Stimulated activated CD8-positive, alpha-beta memory T cell treated with anti-CD3 and anti-CD28 coated beads, Interleukin-7, amount 100 ng/mL, for 48 hours (primary cell): ENCODE measurements around the gene AUH.
"Not testable (repeated sequence)": the region's sequence is repeated elsewhere in the genome, so short reads cannot be mapped to it uniquely, and the experiment has no call there.

Experiments
- DNase-seq, 2 donors: peaks; one replicate each; pipeline ENCODE4 v3.0.0-alpha.2; 2020; ENCODE audit warnings: low read depth in 1 of 2; ENCODE audit errors: extremely low read depth in 1 of 2

Gene AUH, protein sequence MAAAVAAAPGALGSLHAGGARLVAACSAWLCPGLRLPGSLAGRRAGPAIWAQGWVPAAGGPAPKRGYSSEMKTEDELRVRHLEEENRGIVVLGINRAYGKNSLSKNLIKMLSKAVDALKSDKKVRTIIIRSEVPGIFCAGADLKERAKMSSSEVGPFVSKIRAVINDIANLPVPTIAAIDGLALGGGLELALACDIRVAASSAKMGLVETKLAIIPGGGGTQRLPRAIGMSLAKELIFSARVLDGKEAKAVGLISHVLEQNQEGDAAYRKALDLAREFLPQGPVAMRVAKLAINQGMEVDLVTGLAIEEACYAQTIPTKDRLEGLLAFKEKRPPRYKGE

DNA sequence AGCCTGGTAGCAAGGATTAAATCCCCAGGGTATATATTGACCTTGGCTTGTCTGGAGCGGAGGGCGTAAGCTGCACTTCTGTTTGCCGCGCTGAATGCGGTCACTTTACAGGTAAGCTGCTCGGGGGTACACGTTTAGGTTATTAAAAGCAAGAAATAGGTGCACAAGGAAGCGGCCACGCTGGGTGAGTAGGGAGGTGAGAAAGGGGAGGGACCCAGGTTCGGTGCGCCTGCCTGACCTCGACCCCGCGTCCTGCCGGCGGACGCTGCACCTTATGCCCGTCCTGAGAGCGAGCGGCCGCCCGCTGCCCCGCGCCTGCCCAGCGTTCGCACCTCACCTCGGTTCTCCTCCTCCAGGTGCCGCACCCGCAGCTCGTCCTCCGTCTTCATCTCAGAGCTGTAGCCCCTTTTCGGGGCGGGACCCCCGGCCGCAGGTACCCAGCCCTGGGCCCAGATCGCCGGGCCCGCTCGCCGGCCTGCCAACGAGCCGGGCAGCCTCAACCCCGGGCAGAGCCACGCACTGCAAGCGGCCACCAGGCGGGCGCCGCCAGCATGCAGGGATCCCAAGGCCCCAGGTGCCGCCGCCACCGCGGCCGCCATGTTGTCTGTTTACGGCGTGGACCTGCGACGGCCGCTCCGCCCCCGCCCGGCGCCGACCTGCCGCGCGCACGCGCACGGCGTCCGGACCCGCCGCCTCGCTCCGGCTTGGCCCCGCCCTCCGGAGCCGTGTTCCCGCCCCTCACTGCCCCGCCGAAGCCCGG, at the start of gene AUH:
Gene AUH, minus strand, starts transcription at position 628 of the 760 bp plus-strand sequence. Its CDS starts 29 bp downstream, at position 599.
- peak; percentile 72 to 79 for DNase-seq

DNA sequence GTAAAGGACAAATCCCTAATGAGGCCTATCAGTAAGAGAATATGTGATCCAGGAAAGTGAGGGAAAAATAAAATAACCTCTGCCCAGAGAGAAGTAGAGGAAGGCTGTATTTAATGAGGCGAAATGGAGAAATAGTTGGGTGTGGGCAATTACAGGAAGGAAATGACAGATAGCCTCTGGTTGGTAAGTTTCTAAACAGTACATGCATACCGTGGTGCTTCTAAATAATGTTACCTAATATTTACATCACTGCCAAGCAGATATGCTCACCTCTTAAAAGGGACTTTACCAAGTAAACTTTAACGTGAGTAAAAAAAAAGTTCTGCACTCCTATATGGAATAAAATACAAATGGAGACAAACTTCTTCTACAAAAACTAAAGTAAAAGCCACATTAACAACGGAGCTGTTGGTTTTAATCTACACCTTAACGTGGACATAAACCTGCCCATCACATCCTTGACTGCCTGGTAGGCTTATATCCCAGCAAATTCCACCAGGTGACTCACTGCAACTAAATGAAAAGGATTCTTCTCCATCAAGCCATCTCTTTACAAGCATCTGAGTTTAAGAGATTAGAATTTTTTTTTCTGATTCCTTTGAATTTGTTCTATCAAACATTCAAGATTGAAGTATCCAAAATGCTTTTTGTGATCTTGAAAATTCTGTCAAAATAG, 49.5 kb upstream of the AUH start:
- DNase-seq: no peak

DNA sequence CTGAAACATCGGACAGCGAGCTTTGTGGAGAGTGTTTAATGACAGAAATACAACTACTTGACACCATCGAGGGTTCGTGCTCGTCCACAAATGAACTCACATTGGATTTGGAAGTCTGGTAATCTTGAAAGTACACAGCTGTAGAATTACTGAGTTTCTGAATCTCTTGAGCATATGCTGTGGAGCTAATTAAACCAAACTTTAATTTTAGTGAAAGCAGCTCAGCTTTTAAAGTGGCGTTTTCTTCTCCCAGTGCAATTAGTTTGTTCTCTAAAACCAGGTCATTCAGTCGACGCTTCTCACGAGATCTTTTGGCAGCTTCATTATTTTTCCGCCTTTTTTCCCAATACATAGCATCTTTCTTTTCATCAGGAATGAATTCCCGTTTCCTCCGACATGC, 48.4 kb upstream of the AUH start:
- no peak for DNase-seq

DNA sequence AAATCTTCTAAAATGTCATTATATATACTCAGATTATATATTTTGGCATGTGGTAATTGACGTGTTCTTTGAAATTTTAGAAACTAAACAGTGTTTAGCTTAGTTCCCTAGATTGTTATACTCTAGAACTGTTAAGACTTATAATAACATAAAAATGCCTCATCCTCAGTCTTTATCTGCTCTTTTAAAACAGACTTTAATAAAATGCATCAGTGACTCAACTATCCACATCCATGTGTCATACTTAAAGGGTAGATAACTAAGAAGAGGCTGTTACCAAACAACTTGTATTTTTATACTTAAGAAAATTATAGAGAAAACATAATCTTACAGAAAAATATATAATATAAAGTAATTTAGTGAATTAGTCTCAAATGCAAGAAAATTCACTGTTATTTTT, 46.8 kb upstream of the AUH start:
- DNase-seq: no peak

DNA sequence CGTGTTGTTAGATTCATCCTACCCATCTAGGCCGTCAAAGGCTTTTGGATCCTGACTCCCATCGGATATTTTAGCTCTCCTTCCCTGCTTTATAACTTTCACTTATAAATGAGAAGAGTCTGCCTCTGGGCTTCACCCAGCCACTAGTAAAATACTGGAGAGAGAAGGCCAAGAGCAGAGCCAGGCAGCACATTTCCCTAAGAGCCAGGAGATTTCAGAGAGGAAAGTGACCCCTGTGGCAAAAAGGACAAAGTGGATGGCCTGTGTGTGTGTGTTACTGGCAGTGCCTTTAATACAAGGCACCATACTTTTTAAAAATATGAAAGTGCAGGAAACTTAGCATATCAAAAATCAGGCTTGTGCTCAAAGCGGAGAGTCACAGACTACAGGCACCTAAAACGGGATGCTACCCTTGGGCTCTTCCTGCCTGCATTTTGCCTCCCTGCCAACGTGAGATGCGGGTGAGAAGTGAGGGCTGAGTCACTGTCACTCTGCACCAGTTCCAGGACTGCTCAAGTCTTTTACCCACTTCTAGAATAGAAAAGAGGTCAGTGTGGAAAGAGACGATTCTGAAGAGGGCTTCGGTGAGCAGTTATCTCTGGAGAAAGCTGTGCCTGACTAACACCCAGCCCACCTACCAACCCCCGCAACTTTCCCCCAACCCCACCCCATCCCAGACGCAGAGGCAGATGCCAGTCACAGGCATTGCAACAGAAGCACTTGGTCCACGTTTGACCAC, 46.0 kb upstream of the AUH start:
- DNase-seq: no peak

DNA sequence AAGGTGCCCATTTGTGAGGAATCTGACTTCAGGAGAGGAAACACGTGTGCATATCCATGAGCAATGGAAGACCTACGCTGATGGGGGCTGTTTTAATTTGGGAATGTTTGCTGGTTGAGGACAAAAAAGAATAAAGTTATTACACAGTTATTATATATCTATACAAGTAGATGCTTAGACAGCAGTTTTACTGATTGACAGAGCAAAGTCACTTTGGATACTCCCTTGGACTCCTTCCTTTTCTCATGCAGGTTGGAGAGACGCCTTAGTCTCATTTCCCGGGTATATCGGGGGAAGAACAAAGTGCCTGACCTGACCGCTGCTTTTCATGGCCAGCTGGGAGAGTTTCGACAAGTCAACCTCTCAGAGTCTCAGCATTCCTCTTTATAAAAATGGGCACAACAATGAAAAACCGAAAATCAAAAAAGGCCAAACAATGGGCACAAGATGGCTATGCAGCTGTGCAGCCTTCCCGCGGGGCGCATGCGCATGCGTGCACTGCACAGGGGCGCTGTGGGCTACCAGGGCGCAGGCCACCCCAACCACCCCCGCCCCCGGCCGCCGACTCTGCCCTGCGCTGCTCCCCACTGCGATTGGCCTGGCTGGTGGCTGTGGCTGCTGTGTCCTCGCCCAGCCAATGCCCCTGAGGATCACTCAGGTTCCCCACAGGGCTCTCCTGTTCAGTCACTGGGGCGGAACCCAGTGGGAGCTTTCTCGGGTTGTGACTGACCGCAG, 43.8 kb upstream of the AUH start:
- no peak for DNase-seq

DNA sequence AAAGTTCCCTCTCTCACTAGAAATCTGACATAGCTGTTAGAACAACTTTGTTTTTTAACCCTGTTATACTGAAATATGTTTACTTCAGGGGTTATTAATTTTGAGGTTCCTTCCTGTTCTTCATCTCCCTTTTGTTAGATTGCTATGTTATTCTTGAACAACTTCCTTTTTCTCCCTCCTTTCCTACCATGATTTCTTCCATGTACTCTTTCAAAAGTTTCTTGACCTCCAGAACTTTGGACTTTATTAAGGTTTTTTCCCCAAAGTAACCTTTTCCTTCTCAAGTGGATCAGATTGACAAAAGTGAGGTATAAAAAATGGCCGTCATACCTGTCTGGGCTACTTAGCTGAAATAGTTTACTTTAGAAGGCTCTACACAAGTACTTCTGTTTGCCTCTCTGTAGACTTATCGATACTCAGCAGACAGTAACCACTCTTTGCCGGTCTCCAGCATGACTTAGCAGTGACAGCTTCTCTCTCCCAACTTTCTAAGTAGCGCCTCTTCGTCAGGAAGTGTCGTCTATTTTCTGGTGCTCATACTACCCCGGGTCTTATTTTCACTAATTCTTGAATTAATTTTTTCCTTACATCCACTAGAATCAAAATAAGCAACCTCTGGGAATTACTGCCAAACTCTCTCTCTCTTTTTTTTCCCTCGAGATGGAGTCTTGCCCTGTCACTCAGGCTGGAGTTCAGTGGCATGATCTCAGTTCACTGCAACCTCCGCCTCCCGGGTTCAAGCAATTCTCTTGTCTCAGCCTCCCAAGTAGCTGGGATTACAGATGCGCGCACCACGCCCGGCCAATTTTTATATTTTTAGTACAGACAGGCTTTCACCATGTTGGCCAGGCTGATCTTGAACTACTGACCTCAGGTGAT, 42.2 kb upstream of the AUH start:
- no peak for DNase-seq

DNA sequence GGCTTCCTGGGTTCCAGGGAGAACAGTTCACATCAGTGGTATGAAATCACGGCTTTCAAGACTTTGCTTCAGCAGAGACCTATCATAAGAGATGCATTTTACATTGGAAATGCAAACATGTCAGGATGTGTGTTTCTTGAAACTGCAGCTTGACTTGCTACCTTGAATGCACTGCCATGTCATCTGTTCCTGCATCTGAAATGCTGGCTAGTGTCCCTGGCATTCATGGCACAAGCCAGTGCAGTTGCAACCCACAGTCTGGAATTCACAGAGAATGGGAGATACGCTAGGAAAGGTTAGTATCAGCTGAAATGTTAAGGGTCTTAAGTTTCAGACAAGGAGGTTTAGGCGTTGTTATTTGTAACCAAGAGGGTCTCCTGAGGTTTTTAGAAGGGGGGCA, 37.2 kb upstream of the AUH start:
- no peak for DNase-seq

DNA sequence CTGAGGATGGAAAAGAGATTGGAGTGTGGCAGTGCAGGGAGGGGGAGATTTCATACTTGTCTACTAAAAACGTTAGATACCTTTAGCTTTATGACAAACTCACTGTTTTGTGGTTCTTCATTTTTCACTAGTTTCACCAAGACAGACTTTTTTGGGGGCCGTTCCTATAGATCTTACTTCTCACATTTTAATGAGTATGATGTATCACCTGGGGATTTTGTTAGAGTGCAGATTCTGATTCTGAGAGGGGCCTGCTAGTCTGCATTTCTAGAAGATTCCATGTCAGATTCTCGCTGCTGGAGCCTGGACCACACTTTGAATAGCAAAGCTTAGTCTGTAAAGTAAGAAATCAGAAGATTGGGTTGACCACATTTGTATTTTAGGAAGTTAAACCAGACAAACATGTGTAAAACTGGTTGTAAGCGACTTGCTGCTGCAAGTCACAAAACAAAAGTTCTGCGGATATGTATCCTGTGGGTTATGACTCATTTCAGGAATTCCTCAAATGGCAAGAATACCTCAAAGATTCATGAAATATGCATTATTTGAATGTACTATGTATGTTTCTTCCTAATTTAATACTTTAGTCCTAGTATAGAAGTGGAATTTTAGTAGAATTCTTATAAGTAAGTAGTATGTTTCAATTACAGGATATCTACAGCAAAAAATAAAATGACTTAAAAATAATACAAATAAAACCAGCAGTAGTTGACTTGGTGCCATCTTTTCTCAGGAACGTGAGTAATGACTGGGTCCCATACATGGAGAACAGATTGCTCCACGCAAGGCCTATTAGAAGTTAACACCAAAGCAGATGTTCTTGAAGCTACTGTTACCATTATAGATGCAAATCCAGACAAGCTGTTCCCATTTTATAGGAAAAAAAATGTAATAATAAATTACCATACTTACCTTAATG, 34.1 kb upstream of the AUH start:
- DNase-seq: no peak

DNA sequence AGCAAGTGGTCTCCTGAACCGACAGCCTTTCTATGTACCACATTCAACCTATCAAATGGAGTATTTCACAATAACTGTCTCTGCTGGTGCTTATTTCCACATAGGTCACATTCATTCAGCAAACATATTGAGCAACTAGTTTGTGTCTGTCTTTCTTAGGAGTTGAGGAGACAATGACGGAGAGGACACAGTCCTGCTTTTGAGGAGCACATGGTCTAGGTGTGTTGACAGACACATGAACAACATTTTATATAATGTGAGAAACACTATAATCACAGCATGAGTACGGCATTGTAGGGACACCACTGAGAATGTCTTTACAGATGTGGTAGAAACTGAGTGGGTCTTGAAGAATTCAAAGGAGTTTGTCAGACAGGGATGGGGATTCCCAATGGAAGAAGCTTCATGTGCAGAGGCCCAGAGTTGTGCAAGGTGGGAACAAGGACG, 33.4 kb upstream of the AUH start:
- no peak for DNase-seq

DNA sequence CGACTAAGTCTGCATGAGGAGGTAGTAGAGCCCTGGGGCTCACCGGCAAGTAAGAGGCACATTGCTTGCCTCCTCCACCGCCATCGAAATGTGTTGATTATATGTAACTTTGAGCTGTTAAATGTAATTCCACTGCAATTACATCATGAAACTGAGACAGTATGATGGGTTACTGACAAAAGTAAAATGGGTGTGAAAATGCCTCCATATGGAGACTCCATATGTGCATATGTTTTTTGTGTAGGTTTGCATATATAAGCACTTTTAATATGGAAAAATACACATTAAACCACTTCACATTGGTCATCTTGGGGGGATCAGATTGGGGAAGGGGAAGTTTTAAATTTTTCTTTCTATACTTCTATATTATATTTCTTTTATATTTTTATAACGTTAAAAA, 32.1 kb upstream of the AUH start:
- DNase-seq: no peak

DNA sequence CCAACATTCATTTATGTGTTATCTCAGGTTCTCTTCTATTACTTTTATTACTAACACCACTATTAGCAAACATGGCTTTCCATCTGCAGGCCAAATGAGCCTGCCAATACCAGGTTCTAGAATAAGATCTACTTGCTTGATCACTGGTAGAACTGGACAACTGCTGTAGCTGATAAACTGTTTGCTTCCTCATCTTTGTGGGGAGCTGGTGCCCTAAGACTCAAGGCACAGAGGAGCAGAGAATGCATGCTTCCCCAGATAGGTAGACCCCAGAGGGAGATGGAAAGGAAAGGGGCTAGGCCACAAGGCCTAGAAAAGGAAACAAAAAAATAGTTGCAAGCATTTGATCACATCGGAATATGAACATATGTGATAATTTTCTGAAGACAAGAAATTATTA, 30.7 kb upstream of the AUH start:
- DNase-seq: no peak

DNA sequence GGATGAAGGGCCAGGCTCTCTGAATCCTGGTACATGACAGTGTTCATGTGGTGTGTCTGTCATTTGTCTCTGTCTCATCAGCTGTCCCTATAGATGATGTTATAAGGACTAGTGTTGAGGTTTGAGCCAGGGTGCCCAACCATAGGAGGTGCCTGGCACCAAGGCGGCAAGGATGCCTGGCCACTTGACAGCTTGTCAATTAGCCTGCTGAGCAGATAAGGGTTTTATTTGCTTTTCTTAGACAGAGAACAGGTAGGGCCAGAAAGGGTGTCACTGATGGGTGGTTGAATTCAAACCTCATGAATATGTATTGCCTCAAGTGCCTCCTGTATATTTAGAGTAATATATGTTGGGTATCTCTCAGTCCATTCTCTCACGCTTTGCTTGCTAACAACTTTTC, 30.1 kb upstream of the AUH start:
- DNase-seq: no peak

DNA sequence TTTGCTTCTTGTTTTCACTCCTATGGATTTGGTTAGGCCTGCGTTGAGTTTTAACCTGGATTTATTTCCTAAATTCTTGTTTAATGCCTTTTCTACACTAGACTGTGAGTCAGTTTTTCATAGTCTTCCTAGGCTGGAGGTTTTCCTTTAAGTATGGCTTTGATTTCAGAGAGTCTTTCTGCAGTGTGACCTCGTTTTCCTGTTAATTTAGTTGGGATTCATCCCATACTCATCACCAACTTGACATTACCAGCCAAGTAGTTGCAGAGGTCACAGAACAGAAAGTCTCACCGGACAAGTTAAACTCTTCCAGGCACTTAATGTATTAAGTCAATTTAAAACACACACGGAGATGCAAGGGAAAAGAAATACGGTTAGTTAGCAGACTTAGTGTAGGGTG, 29.7 kb upstream of the AUH start:
- DNase-seq: no peak

DNA sequence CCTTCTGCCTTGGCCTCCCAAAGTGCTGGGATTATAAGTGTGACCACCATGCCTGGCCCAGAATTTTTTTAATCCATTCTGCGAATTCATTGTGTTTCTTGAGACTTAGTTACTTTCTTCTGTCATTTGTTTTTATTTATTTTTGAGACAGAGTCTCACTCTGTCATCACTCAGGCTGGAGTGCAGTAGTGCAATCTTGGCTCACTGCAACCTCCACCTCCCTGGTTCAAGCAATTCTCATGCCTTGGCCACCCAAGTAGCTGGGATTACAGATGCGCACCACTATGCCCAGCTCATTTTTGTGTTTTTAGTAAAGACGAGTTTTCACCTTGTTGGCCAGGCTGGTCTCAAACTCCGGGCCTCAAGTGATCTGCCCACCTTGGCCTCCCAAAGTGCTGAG, 28.0 kb upstream of the AUH start:
- DNase-seq: not testable (repeated sequence)

DNA sequence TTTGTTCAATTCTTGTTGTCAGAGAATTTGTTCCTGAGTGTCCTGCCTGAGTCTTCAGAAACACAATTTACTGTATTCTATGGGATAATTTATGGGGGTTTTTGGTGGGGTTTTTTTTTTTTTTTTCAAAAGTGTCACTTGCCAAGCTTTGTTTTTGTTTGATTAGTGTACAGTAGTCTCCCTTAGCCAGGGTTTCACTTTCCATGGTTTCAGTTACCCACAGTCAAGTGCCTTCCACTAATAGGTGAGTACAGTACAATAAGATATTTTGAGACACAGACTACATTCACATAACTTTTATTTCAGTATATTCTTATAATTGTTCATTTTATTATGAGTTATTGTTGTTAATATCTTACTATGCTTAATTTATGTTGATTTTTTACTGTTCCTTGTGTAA, 25.0 kb upstream of the AUH start:
- DNase-seq: no peak

DNA sequence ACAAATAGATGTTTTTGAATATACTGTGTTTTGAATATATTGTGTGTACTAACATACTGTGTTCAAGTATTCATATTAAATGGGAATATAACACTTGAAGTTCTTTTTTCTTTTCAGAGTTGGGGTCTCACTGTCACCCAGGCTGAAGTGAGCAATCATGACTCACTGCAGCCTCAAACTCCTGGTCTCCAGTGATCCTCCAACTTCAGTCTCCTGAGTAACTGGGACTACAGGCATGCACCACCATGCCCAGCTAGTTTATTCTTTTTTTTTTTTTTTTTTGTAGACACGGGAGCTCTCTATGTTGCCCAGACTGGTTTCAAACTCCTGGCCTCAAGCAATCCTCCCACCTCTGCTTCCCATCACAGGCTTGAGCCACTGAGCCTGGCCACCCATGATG, 23.2 kb upstream of the AUH start:
- no peak for DNase-seq

DNA sequence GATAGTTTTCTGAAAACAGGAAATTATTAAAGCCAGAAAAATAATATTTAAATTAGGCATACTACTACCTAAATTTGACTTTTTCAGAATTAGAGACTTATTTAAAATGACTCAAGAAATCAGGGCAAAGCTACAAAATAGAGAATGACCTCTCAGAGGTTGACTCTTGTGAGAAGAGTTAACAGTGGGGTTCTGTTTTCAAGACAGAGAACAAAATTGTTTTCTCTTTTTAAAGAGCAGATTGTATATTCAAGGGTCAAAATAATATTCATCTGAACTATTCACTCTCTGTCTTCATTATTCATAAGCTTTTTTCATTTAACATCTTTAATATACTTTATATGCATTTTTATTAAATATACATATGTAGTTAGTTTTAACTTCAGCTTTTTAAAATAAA, 21.9 kb upstream of the AUH start:
- DNase-seq: no peak
